Activated CD8-positive, alpha-beta memory T cell treated with anti-CD3 and anti-CD28 coated beads for 24 hours (primary cell): ENCODE data around the gene AKAP6.

Experiments
- DNase-seq: peaks from one replicate; pipeline ENCODE4 v3.0.0-alpha.2; 2020

AKAP6 gene

DNA sequence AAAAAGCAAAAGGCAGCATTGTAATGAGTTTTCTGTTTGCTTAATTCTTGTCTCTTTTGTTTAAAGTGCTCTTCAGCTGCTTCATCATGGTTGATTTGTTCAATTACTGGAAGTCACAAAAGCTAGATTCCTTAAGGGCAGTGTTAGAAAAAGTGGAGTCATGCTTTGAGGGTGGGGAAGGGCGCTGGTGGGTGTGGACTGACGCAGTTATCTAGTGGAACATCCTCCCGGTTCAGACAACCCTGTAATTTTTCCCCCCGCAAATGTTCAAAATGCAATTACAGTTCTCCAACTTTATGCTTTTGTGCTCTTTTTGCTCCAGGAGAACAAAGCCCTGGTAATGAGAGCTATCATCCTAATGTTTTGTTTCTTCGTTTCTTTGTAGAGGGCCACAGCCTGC lies 2.1 kb downstream of the AKAP6 start:
- DNase-seq, result no peak

DNA sequence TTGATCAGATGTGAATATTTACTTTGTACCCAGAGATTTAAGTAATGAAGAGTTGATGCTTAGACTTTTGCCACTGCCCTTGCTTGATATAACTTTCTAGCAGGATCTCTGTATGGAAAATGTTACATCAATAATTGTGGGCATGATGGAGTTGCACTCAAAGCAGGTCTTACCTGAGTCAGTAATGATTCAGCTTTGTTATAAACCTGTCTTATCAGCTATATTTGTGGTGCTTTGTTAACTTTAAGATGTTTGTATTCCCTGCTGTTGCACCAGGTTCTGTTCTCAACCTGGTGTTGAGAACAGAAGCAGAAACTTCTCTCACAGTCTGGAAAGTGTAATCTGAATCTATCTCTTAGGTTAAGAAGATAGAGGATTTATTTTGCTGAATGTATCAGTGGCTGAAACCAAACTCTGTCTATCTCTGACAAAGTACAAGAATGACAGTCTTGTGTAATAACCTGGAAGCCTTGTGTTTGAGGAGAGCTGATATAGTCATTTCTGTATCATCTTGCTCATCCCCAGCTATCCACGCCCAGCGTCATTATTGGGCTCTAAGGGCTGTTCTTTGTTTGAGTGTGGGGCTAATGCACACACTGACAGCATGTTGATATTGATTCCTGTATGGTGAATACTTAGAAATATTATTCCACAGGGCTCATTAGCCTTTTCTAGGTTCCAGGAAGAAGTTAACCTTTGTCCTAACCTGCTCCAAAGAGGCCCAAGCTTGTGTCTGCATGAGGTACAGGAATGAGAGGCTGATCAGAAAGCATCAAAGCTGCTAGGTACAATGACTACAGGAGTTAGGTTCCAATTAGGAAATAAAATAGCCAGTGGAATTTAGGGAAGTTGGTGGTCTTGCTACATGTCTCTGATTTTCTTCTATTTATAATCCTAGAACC lies 3.6 kb downstream of the AKAP6 start:
- no peak for DNase-seq

- no peak for DNase-seq
Observed at GRCh38 chr14:32336702-32337101, 7.6 kb downstream of the AKAP6 start.

- DNase-seq, result no peak
Observed at GRCh38 chr14:32337759-32338158, 8.7 kb downstream of the AKAP6 start.

GRCh38 chr14:32339188-32339587 lies 10.1 kb downstream of the AKAP6 start:
- no peak for DNase-seq

- DNase-seq, result no peak
Observed at GRCh38 chr14:32341947-32342846, 13.1 kb downstream of the AKAP6 start.

DNA sequence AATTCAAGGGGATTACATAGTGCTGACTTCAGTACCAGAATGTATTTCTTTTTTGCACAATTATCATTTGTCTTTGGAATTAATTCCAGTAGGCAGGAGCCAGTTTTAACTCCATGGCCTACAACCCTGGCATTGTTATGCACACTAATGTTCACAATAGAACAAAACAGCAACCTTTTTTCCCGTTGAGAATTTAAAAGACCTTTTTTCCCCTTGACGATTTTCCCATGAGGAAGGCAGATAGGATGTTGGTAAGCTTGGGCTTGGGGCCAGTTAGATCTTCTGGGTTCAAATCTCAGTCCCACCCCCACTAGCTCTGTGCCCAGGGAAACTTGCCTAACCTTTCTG lies 13.7 kb downstream of the AKAP6 start:
- DNase-seq, result no peak

GRCh38 chr14:32343926-32344430 lies 14.9 kb downstream of the AKAP6 start:
- no peak for DNase-seq

DNA sequence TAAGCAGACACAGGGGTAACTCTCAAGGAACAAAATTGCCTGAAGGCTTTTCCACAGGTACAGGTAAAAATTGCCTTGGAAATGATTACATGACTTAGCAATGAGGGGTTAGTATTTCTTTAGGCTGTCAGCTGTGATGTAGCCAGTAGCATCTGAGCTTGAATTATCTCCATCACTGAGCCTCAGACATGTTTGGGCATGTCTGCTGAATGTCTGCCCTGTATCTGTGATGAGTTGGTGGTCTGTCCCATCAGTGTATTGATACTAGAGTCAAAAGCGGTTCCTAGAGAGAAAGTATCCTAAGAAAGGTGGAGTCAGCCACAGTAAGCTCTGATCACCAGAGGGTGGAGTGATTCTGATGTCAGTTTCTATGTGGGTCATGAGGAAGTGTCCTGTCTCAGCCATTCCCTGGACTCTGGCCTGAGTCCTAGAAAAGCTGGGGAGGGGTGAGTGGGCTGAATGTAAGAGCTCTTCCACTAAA lies 16.3 kb downstream of the AKAP6 start:
- no peak for DNase-seq

GRCh38 chr14:32349322-32349721 lies 20.2 kb downstream of the AKAP6 start:
- DNase-seq, result no peak

GRCh38 chr14:32350020-32350419 lies 20.9 kb downstream of the AKAP6 start:
- no peak for DNase-seq

- DNase-seq, result no peak
Observed at GRCh38 chr14:32352631-32353030, 23.5 kb downstream of the AKAP6 start.

- DNase-seq, result no peak
Observed at GRCh38 chr14:32354716-32355115, 25.6 kb downstream of the AKAP6 start.

- no peak for DNase-seq
Observed at GRCh38 chr14:32358781-32359180, 29.7 kb downstream of the AKAP6 start.

GRCh38 chr14:32361674-32362073 lies 32.6 kb downstream of the AKAP6 start:
- DNase-seq, result no peak

DNA sequence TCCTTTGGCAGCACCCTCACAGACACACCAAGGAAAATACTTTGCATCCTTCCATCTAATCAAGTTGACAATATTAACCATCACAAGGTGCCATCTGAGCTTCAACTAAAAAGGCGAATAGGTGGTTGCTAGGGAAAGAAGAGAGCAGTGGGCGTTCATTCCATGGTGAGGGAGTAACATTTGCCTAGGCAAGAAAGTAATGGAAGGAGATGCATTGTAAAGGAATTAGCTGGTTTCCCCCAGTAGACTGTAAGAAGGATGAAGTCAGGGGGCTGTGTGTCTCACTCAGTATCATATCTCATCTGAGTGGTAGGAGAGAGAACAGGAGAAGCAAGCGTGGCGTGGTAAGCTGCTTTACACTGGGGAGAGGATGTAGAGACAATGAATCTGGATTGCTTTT lies 34.7 kb downstream of the AKAP6 start:
- no peak for DNase-seq

DNA sequence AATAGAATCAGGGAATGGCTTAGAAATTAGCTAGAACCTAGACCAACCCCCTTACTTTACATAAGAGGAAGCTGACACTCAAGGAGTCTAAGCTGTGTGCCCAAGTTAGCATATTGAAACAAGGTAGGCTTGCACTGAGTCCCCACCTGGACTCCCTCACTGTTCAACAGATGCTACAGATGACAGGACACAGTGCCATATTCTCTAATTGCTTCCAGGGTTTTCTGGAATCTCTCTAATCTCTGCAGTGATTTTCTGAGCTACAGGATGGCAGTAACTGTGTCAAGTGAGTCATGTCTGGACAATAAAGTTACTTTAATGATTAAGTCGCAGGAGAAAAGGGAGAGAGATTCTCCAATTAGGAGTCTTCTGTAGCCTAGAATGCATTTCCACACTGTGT lies 35.8 kb downstream of the AKAP6 start:
- DNase-seq, result no peak

GRCh38 chr14:32366256-32366879 lies 37.3 kb downstream of the AKAP6 start:
- DNase-seq, result no peak

GRCh38 chr14:32366986-32367385 lies 37.9 kb downstream of the AKAP6 start:
- DNase-seq, result no peak

GRCh38 chr14:32367516-32367915 lies 38.4 kb downstream of the AKAP6 start:
- no peak for DNase-seq

DNA sequence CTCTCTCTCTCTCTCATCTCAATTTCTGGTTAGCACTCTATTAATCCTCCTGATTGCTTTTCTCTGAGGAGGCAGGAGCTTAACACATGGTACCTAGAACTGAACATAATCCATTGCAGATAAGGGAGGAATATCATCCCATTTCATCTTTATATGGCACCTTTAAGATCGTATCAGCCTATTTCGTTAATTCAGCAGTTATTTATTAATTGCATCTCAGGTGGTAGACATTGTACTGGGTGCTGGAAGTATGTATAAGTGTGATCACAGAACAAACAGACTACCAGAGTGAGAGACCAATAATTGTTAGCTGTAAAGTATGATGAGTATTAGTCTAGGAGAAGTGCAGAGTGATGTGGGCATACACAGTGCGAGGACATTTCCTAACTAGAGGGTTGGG lies 39.0 kb downstream of the AKAP6 start:
- DNase-seq, result no peak

GRCh38 chr14:32370714-32371113 lies 41.6 kb downstream of the AKAP6 start:
- no peak for DNase-seq

GRCh38 chr14:32372154-32372553 lies 43.1 kb downstream of the AKAP6 start:
- DNase-seq, result no peak
